GM21723 (cell line): ENCODE measurements around the gene ARVCF.

Experiments used
- ATAC-seq: cut with Tn5 transposase; IDR thresholded peaks from one replicate; pipeline ENCODE4 v1.9.1; 2021; ENCODE audit warnings: mild to moderate bottlenecking, moderate library complexity; ENCODE audit not compliant: unreplicated experiment

ARVCF gene

GRCh38 chr22:20016734-20017621 lies at the start of gene ARVCF:
Gene ARVCF (minus strand): TSS chr22:20016823. CDS start chr22:19990794, 26,029 bp downstream.
- ATAC-seq: peak; percentile 51

- no peak for ATAC-seq
These were observed 49.4 kb upstream of the ARVCF start for GRCh38 chr22:20065896-20066616.

GRCh38 chr22:20064545-20065262 lies 48.1 kb upstream of the ARVCF start:
- no peak for ATAC-seq

GRCh38 chr22:20064140-20064480 lies 47.5 kb upstream of the ARVCF start:
- ATAC-seq: no peak

GRCh38 chr22:20063271-20064139 lies 46.9 kb upstream of the ARVCF start:
- no peak for ATAC-seq

GRCh38 chr22:20062766-20063083 lies 46.1 kb upstream of the ARVCF start:
- no peak for ATAC-seq

- ATAC-seq: no peak
These were observed 45.6 kb upstream of the ARVCF start for GRCh38 chr22:20062043-20062765.

GRCh38 chr22:20061481-20061861 lies 44.8 kb upstream of the ARVCF start:
- ATAC-seq: no peak

- ATAC-seq: no peak
These were observed 44.3 kb upstream of the ARVCF start for GRCh38 chr22:20060700-20061480.

GRCh38 chr22:20058989-20059770 lies 42.6 kb upstream of the ARVCF start:
- no peak for ATAC-seq

GRCh38 chr22:20057596-20058268 lies 41.1 kb upstream of the ARVCF start:
- no peak for ATAC-seq

- no peak for ATAC-seq
These were observed 40.2 kb upstream of the ARVCF start for GRCh38 chr22:20056696-20057386.

GRCh38 chr22:20056161-20056560 lies 39.5 kb upstream of the ARVCF start:
- ATAC-seq: no peak

- ATAC-seq: no peak
These were observed 39.0 kb upstream of the ARVCF start for GRCh38 chr22:20055654-20056053.

- ATAC-seq: no peak
These were observed 38.5 kb upstream of the ARVCF start for GRCh38 chr22:20055144-20055543.

- no peak for ATAC-seq
These were observed 37.9 kb upstream of the ARVCF start for GRCh38 chr22:20054485-20054884.

GRCh38 chr22:20054034-20054427 lies 37.4 kb upstream of the ARVCF start:
- no peak for ATAC-seq
